DMS 273 treated with DMSO at 0.1 percent for 48 hours (cell line): ENCODE measurements around the gene ZNF783.
"Not testable (repeated sequence)": the region's sequence is repeated elsewhere in the genome, so short reads cannot be mapped to it uniquely, and the experiment has no call there.

Source experiments
- DNase-seq: peaks from one replicate; lab custom pipeline; 2025; lab: John Stamatoyannopoulos, UW

The ZNF783 gene

GRCh38 chr7:149261829-149262617 is at the start of gene ZNF783:
Gene ZNF783 (plus strand): TSS chr7:149262196. CDS start chr7:149262334, 138 bp downstream.
- peak; percentile 82 for DNase-seq

- DNase-seq = no peak
Observed at GRCh38 chr7:149214020-149214720, 47.8 kb upstream of the ZNF783 start.

GRCh38 chr7:149216402-149216801 is 45.6 kb upstream of the ZNF783 start:
- no peak for DNase-seq

- DNase-seq = no peak
Observed at GRCh38 chr7:149217570-149217969, 44.4 kb upstream of the ZNF783 start.

GRCh38 chr7:149218469-149219420 is 43.3 kb upstream of the ZNF783 start:
- no peak for DNase-seq

- DNase-seq = no peak
Observed at GRCh38 chr7:149220534-149220933, 41.5 kb upstream of the ZNF783 start.

GRCh38 chr7:149223176-149223575 is 38.8 kb upstream of the ZNF783 start:
- DNase-seq = no peak

GRCh38 chr7:149223761-149224160 is 38.2 kb upstream of the ZNF783 start:
- DNase-seq = no peak

- DNase-seq = no peak
Observed at GRCh38 chr7:149224352-149224751, 37.6 kb upstream of the ZNF783 start.

GRCh38 chr7:149225106-149225505 is 36.9 kb upstream of the ZNF783 start:
- no peak for DNase-seq

- DNase-seq = no peak
Observed at GRCh38 chr7:149225656-149226055, 36.3 kb upstream of the ZNF783 start.

- DNase-seq = not testable (repeated sequence)
Observed at GRCh38 chr7:149226366-149226765, 35.6 kb upstream of the ZNF783 start.

GRCh38 chr7:149226840-149227494 is 35.0 kb upstream of the ZNF783 start:
- DNase-seq = no peak

- DNase-seq = no peak
Observed at GRCh38 chr7:149228831-149229471, 33.0 kb upstream of the ZNF783 start.

- no peak for DNase-seq
Observed at GRCh38 chr7:149229526-149229925, 32.5 kb upstream of the ZNF783 start.

GRCh38 chr7:149232362-149232761 is 29.6 kb upstream of the ZNF783 start:
- DNase-seq = no peak

GRCh38 chr7:149233655-149234204 is 28.3 kb upstream of the ZNF783 start:
- DNase-seq = not testable (repeated sequence)

GRCh38 chr7:149237502-149237901 is 24.5 kb upstream of the ZNF783 start:
- no peak for DNase-seq

- DNase-seq = no peak
Observed at GRCh38 chr7:149238051-149238450, 23.9 kb upstream of the ZNF783 start.

GRCh38 chr7:149239345-149240143 is 22.5 kb upstream of the ZNF783 start, which contains the start of gene ZNF212:
Gene ZNF212 (plus strand): TSS chr7:149239651. CDS start chr7:149239779, 128 bp downstream.
- peak; percentile 99 for DNase-seq
